ENCODE data around the gene AKAP8L. TPM values are rescaled to one million over a fixed set of nuclear protein-coding genes. Genes with fewer than 3 reads are reported as not detected.

AKAP8L gene, protein sequence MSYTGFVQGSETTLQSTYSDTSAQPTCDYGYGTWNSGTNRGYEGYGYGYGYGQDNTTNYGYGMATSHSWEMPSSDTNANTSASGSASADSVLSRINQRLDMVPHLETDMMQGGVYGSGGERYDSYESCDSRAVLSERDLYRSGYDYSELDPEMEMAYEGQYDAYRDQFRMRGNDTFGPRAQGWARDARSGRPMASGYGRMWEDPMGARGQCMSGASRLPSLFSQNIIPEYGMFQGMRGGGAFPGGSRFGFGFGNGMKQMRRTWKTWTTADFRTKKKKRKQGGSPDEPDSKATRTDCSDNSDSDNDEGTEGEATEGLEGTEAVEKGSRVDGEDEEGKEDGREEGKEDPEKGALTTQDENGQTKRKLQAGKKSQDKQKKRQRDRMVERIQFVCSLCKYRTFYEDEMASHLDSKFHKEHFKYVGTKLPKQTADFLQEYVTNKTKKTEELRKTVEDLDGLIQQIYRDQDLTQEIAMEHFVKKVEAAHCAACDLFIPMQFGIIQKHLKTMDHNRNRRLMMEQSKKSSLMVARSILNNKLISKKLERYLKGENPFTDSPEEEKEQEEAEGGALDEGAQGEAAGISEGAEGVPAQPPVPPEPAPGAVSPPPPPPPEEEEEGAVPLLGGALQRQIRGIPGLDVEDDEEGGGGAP
- 48.5 and 50.7 TPM in 2 replicates for total RNA-seq (2012; rRNA removed)

DNA sequence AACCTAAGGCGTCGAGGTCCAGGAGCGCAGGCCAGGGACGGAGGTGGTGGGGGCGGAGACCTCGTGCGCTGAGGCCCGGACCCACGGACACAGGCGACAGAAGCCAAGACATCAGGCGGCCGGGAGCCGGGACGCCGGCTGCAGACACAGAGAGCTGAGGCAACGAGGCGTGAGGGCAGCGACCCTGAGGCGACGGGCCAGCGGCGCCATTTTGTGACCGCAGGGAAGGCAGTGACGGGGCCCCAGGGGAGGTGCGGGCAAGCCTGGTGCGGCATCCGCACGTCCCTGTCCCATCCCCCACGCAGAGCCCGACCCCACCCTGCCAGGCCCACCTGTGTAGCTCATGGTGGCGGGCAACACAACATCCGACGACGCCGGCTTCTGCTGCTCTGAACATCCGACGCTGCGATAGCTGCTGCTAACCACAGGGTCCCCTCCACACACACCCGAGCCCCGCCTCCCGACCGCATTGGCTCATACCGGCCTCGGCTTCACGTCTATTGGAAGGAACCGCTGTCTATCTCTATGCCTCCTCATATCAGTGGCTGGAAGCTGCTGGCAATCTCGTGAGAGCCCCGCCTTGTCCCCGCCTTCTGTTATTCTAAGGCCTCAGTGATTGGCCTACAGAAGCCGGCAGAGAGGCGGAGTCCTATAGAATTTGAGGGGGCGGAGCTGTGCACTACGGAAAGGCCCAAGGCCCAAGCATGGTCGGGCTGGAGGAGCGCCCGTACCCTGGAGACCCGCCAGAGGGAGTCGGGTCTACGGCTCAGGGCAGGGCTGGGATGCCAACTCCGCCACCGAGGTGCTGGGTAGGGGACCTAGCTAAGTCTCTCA is at the start of gene AKAP8L:
AKAP8L (minus strand) TSS at position 410 of the 834 bp plus-strand sequence; CDS start at position 345, 65 bp downstream.
- H3K4me1 ChIP-seq (ENCODE audit: control insufficient read depth, insufficient read depth, low read length) = peaks cover 18% of the 10 kb centered on the region
- no peaks in the 10 kb centered on the region for H3K27me3 ChIP-seq (ENCODE audit: control insufficient read depth, insufficient read depth, low read length)
- peaks cover 42% of the 10 kb centered on the region for H3K36me3 ChIP-seq (ENCODE audit: insufficient read depth, low read length)
- peak within 1 kb of the TSS; percentile 93 for H3K4me2 ChIP-seq (ENCODE audit: low read length)
- peak within 1 kb of the TSS; percentile 90 for H3K4me3 ChIP-seq (ENCODE audit: low read length)
- H3K9me3 ChIP-seq (replicated peaks; ENCODE audit: low read length) = peaks cover 9% of the 10 kb centered on the region
- peak within 1 kb of the TSS; percentile 91 for H3K9ac ChIP-seq (ENCODE audit: low read depth, low read length)

DNA sequence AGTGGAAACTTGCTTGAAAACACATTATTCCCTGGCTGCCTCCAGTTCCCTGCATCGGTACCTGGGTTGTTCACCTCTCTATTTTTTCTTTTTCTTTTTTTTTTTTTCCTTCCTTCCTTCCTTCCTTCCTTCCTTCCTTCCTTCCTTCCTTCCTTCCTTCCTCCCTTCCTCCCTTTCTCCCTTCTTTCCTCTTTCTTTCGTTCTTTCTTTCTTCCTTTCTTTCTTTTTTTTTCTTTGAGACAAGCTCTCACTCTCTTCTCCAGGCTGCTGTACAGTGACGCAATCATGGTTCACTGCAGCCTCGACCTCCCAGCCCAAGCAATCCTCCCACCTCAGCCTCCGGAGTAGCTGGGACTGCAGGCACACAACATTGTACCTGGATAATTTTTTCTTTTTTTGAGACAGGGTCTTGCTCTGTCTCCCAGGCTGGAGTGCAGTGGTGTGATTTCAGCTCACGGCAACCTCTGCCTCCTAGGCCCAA is 49.0 kb upstream of the AKAP8L start:
- H3K9me3 ChIP-seq (replicated peaks; ENCODE audit: low read length) = no peaks in the 10 kb centered on the region
- H3K4me1 ChIP-seq (ENCODE audit: control insufficient read depth, insufficient read depth, low read length) = peaks cover 7% of the 10 kb centered on the region
- H3K4me3 ChIP-seq (ENCODE audit: low read length) = no peak overlapping the region
- H3K9ac ChIP-seq (ENCODE audit: low read depth, low read length) = no peak overlapping the region
- no peak overlapping the region for H3K4me2 ChIP-seq (ENCODE audit: low read length)
- no peaks in the 10 kb centered on the region for H3K36me3 ChIP-seq (ENCODE audit: insufficient read depth, low read length)
- H3K27me3 ChIP-seq (ENCODE audit: control insufficient read depth, insufficient read depth, low read length) = peaks cover 28% of the 10 kb centered on the region

DNA sequence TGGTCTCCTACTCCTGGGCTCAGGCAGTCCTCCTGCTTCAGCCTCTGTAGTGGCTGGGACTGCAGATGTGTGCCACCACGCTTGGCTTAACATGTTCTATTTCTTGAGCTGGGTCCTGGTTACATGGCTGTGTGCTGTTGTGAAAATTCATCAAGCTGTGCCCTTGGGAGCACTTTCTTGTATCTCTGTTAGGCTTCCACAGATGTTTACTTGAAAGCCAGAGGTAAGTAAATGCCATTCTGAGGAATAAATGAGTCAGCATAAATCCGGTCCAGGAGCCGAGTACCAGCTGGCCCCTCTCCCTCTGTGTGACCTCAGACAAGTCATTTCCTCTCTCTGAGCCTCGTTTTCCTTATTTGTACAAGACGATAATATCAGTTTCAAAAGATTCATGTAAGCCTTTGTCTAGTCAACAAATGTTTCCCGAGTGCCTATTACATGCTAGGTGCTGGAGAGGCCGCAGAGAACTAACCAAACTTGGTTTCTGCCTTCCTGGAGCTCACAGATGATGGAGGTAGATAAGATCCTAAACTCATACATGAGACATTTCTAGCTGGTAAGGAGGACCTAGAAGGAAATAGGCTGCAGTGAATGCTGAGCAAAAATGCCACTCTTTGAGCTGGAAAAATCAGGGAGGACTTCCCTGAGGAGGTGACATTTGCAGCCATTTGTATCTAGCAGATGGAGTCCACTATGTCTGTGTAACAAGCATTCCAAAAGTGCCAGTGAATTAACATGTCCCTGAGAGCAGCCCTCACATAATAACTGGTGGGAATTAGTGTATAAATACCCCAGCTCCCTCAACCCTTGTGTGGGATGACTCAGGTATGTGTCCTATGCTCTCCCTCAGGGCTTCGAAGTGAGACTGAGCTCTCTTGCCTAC is 48.3 kb upstream of the AKAP8L start:
- Histone ChIP-seq H3K4me2 (ENCODE audit: low read length) (peak overlapping the region; percentile 22), H3K4me1 (ENCODE audit: control insufficient read depth, insufficient read depth, low read length) (peaks cover 7% of the 10 kb centered on the region), H3K36me3 (ENCODE audit: insufficient read depth, low read length) (no peaks in the 10 kb centered on the region), H3K9ac (ENCODE audit: low read depth, low read length) (no peak overlapping the region), H3K4me3 (ENCODE audit: low read length) (no peak overlapping the region), H3K9me3 (replicated peaks; ENCODE audit: low read length) (no peaks in the 10 kb centered on the region), H3K27me3 (ENCODE audit: control insufficient read depth, insufficient read depth, low read length) (peaks cover 28% of the 10 kb centered on the region)

DNA sequence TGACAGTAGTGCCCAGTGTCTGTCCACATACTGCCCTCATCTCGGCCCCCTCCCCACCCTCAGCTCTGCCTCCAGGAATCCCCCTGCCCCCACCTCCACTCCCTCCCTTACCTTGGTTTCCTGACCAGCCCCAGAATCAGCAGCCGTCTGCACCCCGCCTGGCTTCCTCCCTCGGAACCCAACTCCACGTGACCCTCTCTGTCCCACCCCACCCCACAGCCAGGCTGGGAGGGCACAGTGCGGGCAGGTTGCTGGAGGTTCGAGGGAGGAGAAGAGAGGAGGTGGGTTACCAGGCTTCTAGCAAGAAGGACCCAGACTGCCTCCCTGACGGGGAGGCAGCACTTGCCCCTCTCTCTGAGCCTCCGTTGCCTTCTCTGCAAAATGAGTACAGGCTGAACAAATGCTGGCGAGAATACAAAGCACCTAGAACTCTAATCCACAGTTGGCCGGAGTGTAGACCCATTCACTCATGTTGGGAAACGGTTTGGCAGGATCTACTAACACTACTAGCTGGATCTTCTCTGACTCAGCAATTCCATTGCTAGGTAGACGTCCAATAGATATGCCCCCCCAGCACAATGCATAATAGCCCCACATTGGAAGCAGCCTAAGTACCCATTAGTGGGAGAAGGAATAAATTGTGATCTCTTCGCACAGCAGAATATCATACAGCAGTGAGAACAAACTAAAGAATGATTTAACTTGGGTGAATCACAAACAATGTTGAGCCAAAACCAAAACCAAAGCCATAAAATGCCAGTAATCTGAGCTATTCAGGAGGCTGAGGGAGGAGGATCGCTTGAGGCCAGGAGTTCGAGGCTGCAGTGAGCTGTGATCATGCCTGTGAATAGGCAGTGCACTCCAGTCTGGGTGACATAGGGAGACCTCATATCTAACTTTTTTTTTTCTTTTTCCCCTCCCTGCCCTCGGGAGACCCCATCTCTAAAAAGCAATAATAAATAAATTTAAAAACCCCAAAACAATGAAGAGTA is 45.9 kb upstream of the AKAP8L start, which contains the start of gene RASAL3:
RASAL3 (minus strand) TSS at position 151 of the 992 bp plus-strand sequence. CDS start 186 bp downstream, outside the sequence.
- no peak within 1 kb of the TSS for H3K9ac ChIP-seq (ENCODE audit: low read depth, low read length)
- peaks cover 7% of the 10 kb centered on the region for H3K4me1 ChIP-seq (ENCODE audit: control insufficient read depth, insufficient read depth, low read length)
- H3K4me2 ChIP-seq (ENCODE audit: low read length) = no peak within 1 kb of the TSS
- peaks cover 42% of the 10 kb centered on the region for H3K27me3 ChIP-seq (ENCODE audit: control insufficient read depth, insufficient read depth, low read length)
- no peaks in the 10 kb centered on the region for H3K9me3 ChIP-seq (replicated peaks; ENCODE audit: low read length)
- H3K4me3 ChIP-seq (ENCODE audit: low read length) = no peak within 1 kb of the TSS
- H3K36me3 ChIP-seq (ENCODE audit: insufficient read depth, low read length) = no peaks in the 10 kb centered on the region

DNA sequence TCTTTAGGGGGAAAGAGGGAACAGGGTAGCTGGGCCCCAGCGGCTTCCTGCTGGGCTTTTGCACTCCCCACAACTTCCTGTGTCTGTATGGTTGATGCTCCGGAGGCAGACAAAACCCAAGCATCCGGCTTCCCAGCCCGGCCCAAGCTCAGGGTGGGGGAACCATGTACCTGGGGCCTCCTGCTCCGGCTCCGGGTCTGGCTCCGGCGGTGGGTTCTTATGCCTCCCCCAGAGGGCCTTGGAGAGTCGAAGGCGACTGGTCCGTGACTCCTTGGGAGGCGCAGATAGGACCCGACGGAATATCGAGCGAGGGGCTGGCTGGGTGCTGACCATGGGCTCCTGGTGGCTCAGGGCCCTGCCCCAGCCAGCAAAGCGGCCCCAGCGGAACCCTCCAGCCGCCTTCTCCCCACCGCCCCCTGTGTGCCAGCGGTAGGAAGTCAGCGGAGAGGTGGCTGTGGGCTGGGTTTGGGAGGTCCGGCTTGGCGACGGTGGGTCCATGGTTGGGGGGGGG is 45.1 kb upstream of the AKAP8L start:
- H3K4me1 ChIP-seq (ENCODE audit: control insufficient read depth, insufficient read depth, low read length) = peaks cover 7% of the 10 kb centered on the region
- no peaks in the 10 kb centered on the region for H3K9me3 ChIP-seq (replicated peaks; ENCODE audit: low read length)
- peaks cover 36% of the 10 kb centered on the region for H3K27me3 ChIP-seq (ENCODE audit: control insufficient read depth, insufficient read depth, low read length)
- H3K4me2 ChIP-seq (ENCODE audit: low read length) = no peak overlapping the region
- H3K9ac ChIP-seq (ENCODE audit: low read depth, low read length) = no peak overlapping the region
- no peaks in the 10 kb centered on the region for H3K36me3 ChIP-seq (ENCODE audit: insufficient read depth, low read length)
- H3K4me3 ChIP-seq (ENCODE audit: low read length) = no peak overlapping the region

DNA sequence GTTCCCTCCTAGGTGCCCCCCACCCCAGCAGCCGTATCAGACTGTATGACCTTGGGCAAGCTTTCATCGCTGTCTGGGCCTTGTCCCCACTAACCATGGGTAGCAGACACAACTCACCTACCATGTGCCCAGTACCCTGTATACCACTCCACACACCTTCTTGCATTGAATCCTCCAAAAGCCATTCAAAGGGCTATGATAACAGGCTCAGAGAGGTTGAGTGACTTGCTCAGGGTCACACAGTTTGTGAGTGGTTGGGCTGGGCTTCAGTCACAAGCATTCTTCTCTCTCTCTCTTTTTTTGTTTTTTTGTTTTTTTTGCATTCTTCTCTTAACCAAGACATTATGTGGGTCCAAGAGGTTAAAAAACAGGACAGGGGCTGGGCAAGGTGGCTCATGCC is 42.9 kb upstream of the AKAP8L start:
- H3K9ac ChIP-seq (ENCODE audit: low read depth, low read length) = no peak overlapping the region
- peaks cover 1% of the 10 kb centered on the region for H3K4me1 ChIP-seq (ENCODE audit: control insufficient read depth, insufficient read depth, low read length)
- H3K36me3 ChIP-seq (ENCODE audit: insufficient read depth, low read length) = no peaks in the 10 kb centered on the region
- peaks cover 46% of the 10 kb centered on the region for H3K27me3 ChIP-seq (ENCODE audit: control insufficient read depth, insufficient read depth, low read length)
- no peaks in the 10 kb centered on the region for H3K9me3 ChIP-seq (replicated peaks; ENCODE audit: low read length)
- H3K4me3 ChIP-seq (ENCODE audit: low read length) = no peak overlapping the region
- no peak overlapping the region for H3K4me2 ChIP-seq (ENCODE audit: low read length)

DNA sequence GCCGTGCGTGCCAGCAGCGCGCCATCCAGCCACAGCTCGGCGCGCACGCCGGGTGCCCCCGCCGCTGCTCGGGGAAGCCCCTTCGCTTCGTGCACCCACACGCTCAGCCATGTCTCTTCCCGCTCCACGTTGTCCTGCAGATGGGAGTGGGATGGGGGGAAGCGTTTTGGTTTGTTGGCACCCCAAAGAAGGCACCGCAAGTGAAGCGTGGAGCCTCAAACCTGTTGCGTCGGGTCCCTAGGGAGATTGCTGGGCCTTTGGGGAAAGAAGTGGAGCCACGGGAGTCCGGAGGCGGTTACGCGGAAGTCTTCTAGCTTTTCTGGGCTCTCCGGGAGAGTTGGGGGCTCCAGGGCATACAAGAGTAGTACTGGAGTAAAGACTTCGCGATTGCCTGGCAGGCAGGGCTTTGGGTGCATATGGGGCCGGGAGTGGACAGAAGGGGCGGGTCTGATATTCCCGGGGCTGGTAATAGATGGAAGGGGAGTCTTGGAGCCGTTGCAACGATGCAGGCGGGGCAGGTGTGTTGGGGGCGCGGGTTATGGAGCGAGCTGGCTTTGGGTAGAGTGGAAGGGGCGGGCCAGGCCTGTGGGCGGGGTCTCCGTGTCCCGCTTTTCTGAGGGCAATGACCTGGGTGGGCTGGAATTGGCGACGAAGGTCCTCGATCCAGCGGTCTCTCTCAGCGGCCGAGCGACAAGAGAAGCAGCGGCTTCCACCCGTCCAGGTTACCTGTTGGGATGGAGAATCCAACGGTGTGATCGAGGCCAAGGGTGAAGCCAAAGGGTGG is 39.1 kb upstream of the AKAP8L start:
- Histone ChIP-seq H3K4me2 (ENCODE audit: low read length) (peak overlapping the region; percentile 59), H3K27me3 (ENCODE audit: control insufficient read depth, insufficient read depth, low read length) (peaks cover 60% of the 10 kb centered on the region), H3K36me3 (ENCODE audit: insufficient read depth, low read length) (no peaks in the 10 kb centered on the region), H3K4me3 (ENCODE audit: low read length) (no peak overlapping the region), H3K4me1 (ENCODE audit: control insufficient read depth, insufficient read depth, low read length) (peaks cover 6% of the 10 kb centered on the region), H3K9me3 (replicated peaks; ENCODE audit: low read length) (no peaks in the 10 kb centered on the region), H3K9ac (ENCODE audit: low read depth, low read length) (no peak overlapping the region)

DNA sequence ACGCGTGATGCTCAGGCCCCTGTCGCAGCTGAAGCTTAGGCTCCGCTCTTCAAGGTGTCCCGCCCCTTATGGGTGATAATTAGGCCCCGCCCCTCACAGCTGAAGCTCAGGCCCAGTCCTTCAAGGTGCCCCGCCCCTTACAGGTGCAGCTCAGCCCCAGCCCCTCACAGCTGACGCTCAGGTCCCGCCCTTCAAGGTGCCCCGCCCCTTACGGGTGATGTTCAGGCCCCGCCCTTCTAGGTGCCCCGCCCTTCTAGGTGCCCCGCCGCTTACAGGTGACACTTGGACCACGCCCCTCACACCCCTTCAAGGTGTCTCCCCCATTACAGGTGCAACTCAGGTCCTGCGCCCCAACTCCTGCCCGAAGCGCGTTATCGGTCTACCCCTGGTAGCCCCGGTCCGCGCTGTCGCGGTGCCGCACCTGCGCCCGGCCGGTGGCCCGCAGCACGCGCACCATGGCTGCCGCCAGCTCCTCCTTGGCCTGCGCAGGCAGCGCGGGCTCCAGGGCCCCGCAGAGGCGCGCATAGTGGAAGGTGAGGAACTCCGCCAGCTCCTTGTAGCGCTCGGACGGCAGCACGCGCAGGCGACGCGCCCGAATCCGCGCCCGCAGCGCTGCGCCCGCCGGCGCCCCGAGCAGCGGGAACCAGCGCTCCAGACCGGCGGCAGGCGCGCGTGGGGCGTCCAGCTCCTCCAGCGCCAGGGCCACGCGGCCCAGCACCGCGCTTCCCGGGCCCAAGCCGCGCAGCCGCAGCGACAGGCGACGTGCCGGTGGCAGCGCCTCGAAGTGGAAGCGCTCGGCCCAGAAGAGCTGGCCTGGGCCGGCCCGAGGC is 38.3 kb upstream of the AKAP8L start:
- peak overlapping the region; percentile 59 for H3K4me2 ChIP-seq (ENCODE audit: low read length)
- no peak overlapping the region for H3K4me3 ChIP-seq (ENCODE audit: low read length)
- H3K4me1 ChIP-seq (ENCODE audit: control insufficient read depth, insufficient read depth, low read length) = peaks cover 10% of the 10 kb centered on the region
- no peaks in the 10 kb centered on the region for H3K9me3 ChIP-seq (replicated peaks; ENCODE audit: low read length)
- peaks cover 60% of the 10 kb centered on the region for H3K27me3 ChIP-seq (ENCODE audit: control insufficient read depth, insufficient read depth, low read length)
- no peaks in the 10 kb centered on the region for H3K36me3 ChIP-seq (ENCODE audit: insufficient read depth, low read length)
- H3K9ac ChIP-seq (ENCODE audit: low read depth, low read length) = no peak overlapping the region

DNA sequence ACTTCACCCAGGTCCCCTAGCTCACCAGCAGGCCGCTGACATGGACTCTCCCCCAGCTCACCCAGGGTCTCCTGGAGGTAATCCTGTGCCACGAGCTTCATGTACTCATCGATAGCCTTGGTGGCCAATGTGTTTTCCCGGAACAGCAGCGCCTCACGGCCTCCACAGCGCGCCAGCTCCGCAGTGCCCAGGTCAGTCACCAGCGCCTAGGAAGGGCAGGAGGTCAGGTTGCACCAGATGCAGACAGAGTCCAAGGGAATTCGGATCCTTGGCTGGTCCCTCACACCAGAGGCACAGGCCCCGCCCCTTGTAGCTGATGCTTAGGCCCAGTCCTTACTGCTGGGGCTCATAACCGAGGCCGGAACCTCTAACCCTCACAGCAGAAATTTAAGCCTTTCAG is 37.7 kb upstream of the AKAP8L start:
- H3K36me3 ChIP-seq (ENCODE audit: insufficient read depth, low read length) = no peaks in the 10 kb centered on the region
- no peaks in the 10 kb centered on the region for H3K9me3 ChIP-seq (replicated peaks; ENCODE audit: low read length)
- no peak overlapping the region for H3K4me2 ChIP-seq (ENCODE audit: low read length)
- H3K27me3 ChIP-seq (ENCODE audit: control insufficient read depth, insufficient read depth, low read length) = peaks cover 55% of the 10 kb centered on the region
- H3K4me3 ChIP-seq (ENCODE audit: low read length) = no peak overlapping the region
- H3K9ac ChIP-seq (ENCODE audit: low read depth, low read length) = no peak overlapping the region
- H3K4me1 ChIP-seq (ENCODE audit: control insufficient read depth, insufficient read depth, low read length) = peaks cover 10% of the 10 kb centered on the region

Measured in skeletal muscle satellite cell (primary cell).